Lung (tissue), 12 donors: ENCODE measurements around the gene ASTN2. TPM values are rescaled to one million over a fixed set of nuclear protein-coding genes. Genes with fewer than 3 reads are reported as not detected.

Experiments
- ATAC-seq: fragments of 200-7000 bp; cut with Tn5 transposase; one replicate; pipeline ENCODE4 v1.9.1; 2020; ENCODE audit warnings: moderate number of reproducible peaks; ENCODE audit not compliant: insufficient read depth, low FRiP score
- DNase-seq, 3 donors: peaks; one replicate each; pipeline ENCODE4 v3.0.0-alpha.2; 2013 to 2017
- H3K27ac ChIP-seq, 2 donors: one replicate each; pipeline ENCODE4 v1.5.1; 2013; ENCODE audit warnings: mild to moderate bottlenecking in 2 of 2, moderate library complexity in 2 of 2, control low read depth in 1 of 2, inconsistent platforms in 1 of 2, low read depth in 1 of 2, low read length in 1 of 2
- H3K27me3 ChIP-seq, 3 donors: one replicate each; pipeline ENCODE4 v1.5.1; 2013; ENCODE audit warnings: low read length in 2 of 3; ENCODE audit not compliant: control insufficient read depth in 3 of 3, insufficient read depth in 3 of 3
- H3K36me3 ChIP-seq, 4 donors: one replicate each; pipeline ENCODE4 v1.5.1; 2013; ENCODE audit warnings: low read length in 4 of 4, mild to moderate bottlenecking in 1 of 4, moderate library complexity in 1 of 4; ENCODE audit not compliant: control insufficient read depth in 4 of 4, insufficient read depth in 4 of 4
- H3K4me1 ChIP-seq, 5 donors: one replicate each; pipeline ENCODE4 v1.5.1; 2013; ENCODE audit warnings: low read length in 5 of 5, mild to moderate bottlenecking in 2 of 5, moderate library complexity in 1 of 5; ENCODE audit not compliant: control insufficient read depth in 5 of 5, insufficient read depth in 5 of 5
- H3K4me3 ChIP-seq: one replicate; pipeline ENCODE4 v1.5.1; 2013; ENCODE audit warnings: mild to moderate bottlenecking, control low read depth, moderate library complexity
- H3K9ac ChIP-seq, 2 donors: one replicate each; pipeline ENCODE4 v1.5.1; 2013; ENCODE audit warnings: low read length in 2 of 2, control low read depth in 1 of 2; ENCODE audit not compliant: insufficient read depth in 1 of 2
- H3K9me3 ChIP-seq, 4 donors: one replicate each; pipeline ENCODE4 v1.5.1; 2013; ENCODE audit warnings: low read length in 3 of 4, mild to moderate bottlenecking in 1 of 4, moderate library complexity in 1 of 4; ENCODE audit not compliant: control insufficient read depth in 4 of 4, insufficient read depth in 3 of 4
- CTCF ChIP-seq: IDR thresholded peaks from 2 replicates; pipeline ENCODE4 v1.5.1; 2012; ENCODE audit warnings: mild to moderate bottlenecking; ENCODE audit errors: control extremely low read depth, extremely low read depth
- WGBS, 2 donors: extraction: QIAGEN DNeasy Blood & Tissue Kit; methylation state at CpG; one replicate each; pipeline ENCODE4 v1.1.7; 2013; 5-methylcytosine and 5-hydroxymethylcytosine counted together
- polyA plus RNA-seq, 2 donors: library from polyadenylated mRNA; stranded (reverse); fragments of 200-250 nt; gene quantifications; one replicate each; pipeline ENCODE4 v1.2.1, GENCODE V29; 2013
- total RNA-seq, 2 donors: library from RNA; depleted of rRNA in 1 of 2; stranded (reverse); fragments of >200 nt in 1 of 2; gene quantifications; one replicate each; pipeline ENCODE4 v1.2.1, GENCODE V29; 2014 to 2021
- donor health status: control.
- donor health status: control.
- donor health status: Bipolar disorder and iron deficiency.
- donor health status: healthy.
- donor health status: DM: yes; HTN: yes; CAD: no.

ASTN2 gene
- total and polyA plus RNA-seq, 4 donors: 1.4 to 7.0 (median 3.3) TPM

GRCh38 chr9:116713271-116713670 is 701.6 kb downstream of the ASTN2 start:
- Histone ChIP-seq H3K9ac (no peak overlapping the region), H3K9me3 (no peaks in the 10 kb centered on the region), H3K27ac (no peak overlapping the region), H3K36me3 (no peaks in the 10 kb centered on the region), H3K4me1 (peaks cover 0 to 1% (median 0%) of the 10 kb centered on the region in 5 donors), H3K27me3 (no peaks in the 10 kb centered on the region), H3K4me3 (no peak overlapping the region)
- 78 to 82% methylated on average over 4 of the region's 4 CpGs for WGBS, 2 donors
- no peak for TF ChIP-seq CTCF
- ATAC-seq: no peak
- DNase-seq: no peak

- no peak overlapping the region for H3K9ac ChIP-seq
- peaks cover 0 to 1% (median 0%) of the 10 kb centered on the region in 5 donors for H3K4me1 ChIP-seq
- 67 to 89% methylated on average over 3 of the region's 3 CpGs for WGBS, 2 donors
- H3K4me3 ChIP-seq: no peak overlapping the region
- H3K36me3 ChIP-seq: no peaks in the 10 kb centered on the region
- H3K27me3 ChIP-seq: no peaks in the 10 kb centered on the region
- H3K9me3 ChIP-seq: no peaks in the 10 kb centered on the region
- ATAC-seq (no peak), DNase-seq (no peak)
- no peak for TF ChIP-seq CTCF
- H3K27ac ChIP-seq: no peak overlapping the region
Observed at GRCh38 chr9:116712781-116713180, 702.1 kb downstream of the ASTN2 start.

- 91 to 92% methylated on average over 8 of the region's 8 CpGs for WGBS, 2 donors
- H3K9ac ChIP-seq: no peak overlapping the region
- H3K36me3 ChIP-seq: peaks cover 0 to 3% (median 1%) of the 10 kb centered on the region in 4 donors
- no peak overlapping the region for H3K4me3 ChIP-seq
- H3K27me3 ChIP-seq: no peaks in the 10 kb centered on the region
- H3K27ac ChIP-seq: no peak overlapping the region
- DNase-seq (no peak), ATAC-seq (no peak)
- peaks cover 0 to 2% (median 0%) of the 10 kb centered on the region in 5 donors for H3K4me1 ChIP-seq
- TF ChIP-seq CTCF: no peak
- no peaks in the 10 kb centered on the region for H3K9me3 ChIP-seq
Observed at GRCh38 chr9:116706310-116707290, 708.3 kb downstream of the ASTN2 start.
